NCI-H524 (cell line): ENCODE measurements around the gene RASGEF1B.
"Not testable (repeated sequence)": the region's sequence is repeated elsewhere in the genome, so short reads cannot be mapped to it uniquely, and the experiment has no call there.

ENCODE experiments used
- DNase-seq, 2 experiments: peaks; one replicate each; lab custom pipeline; 2025; lab: John Stamatoyannopoulos, UW

Gene RASGEF1B

DNA sequence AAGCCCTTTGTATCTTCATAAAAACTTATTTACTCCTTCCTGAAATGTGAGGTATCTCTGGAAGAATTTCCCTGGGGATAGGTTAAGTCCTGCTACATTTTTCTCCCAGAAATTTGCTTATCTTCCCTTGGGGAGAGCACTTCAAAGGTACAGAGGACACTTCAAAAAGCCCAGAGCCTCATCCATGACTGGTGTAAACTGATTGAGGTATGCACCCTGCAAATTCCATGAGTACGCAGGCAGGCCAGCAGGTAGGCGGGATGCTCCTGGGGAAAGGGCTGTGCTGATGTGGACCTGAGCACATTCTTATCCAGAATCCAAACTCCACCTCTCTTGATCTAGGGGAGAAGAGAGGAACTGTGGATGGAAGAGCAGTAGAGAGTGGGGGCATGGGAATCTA is 26.3 kb upstream of the RASGEF1B start:
- no peak for DNase-seq

GRCh38 chr4:81495345-81495744 is 23.6 kb upstream of the RASGEF1B start:
- no peak for DNase-seq

DNA sequence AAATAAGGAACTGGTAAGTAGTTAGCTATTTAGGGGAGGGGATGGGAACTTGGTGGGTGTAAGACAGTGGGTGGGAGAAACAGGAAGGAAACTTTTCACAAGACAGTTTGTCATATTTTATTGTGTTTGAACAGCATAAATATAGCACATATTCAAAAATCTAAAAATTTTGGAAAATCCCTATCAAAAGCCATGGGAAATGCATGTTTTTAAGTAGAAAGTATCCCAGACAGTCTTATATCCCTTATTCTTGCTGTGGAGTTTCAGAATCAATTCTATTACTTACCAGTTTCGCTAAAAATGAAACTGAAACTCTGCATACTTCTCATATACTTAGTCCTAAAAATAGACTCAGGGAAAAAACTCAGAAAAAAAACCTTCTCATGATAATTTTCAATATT is 22.3 kb upstream of the RASGEF1B start:
- DNase-seq, result no peak

- no peak for DNase-seq
Measured at GRCh38 chr4:81492606-81493230, 21.0 kb upstream of the RASGEF1B start.

DNA sequence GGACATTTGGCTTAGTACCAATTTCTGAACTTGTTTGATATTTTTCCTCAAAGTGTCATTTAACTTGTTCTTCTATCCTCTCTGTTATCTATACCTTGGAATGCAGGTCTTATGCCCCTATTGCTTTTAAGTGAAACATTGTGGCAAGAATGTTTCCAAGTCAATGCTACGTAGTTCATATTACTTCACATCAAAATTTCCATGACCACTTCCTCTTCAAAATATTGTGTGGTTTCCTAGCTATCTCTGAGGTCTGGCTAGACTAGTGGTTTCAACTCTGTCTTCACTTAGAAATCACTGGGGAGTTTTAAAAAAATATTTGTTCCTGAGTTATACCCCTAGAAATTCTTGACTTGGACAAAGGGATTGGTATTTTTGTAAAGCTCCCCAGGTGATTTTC is 20.2 kb upstream of the RASGEF1B start:
- no peak for DNase-seq

GRCh38 chr4:81490403-81491160 is 18.9 kb upstream of the RASGEF1B start:
- DNase-seq, result no peak

DNA sequence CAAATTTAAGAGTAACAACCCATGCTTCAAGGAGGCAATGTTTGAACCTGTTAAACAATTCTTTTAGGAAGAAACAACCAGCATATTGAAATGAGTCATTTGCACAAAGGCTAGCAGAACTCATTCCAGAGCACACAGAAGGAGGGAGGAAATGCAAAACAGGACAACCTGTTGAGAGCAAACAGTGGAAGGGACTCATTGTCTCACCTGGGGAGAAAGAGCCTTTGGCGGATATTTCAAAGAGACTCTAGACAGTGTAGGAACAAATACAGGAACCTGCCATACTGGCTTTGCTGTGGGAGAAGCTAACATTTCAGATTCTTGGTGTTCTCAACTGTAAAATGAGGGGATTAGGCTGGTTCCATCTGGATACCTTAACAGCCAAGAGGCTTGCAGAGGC is 14.8 kb upstream of the RASGEF1B start:
- DNase-seq, result no peak

DNA sequence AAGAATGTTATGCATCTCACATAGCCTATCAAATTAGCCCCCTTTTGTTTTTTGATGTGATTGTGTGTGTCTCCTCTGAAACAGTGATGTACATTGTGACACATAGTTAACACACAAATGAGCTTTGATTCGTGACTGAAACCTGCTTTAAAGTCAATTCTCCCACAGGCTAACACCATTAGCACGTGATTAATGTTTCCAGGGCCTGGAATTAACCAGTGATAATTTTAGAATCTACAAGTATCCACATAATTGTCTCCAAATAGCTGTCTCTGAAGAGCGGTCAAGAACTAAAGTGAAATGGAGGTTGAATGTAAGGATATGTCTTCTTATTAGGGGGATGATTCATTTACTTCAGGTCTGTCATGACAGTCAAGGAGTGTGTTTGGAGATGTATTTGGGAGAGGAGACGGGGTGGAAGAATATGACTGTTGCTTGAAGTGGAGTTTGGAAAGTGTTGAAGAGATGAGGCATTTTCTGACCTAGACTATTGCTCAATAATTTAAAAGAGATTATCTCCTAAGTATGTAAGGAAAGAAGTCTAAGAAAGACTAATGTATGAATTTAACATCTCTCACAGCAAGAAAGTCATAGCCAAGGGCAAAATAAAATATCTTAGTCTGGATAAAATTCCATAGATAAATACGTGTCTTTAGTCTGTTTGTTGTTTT is 13.7 kb upstream of the RASGEF1B start:
- no peak for DNase-seq

- no peak for DNase-seq
Measured at GRCh38 chr4:81482326-81482725, 10.6 kb upstream of the RASGEF1B start.

- DNase-seq, result no peak
Measured at GRCh38 chr4:81481151-81481550, 9.4 kb upstream of the RASGEF1B start.

- DNase-seq, result not testable (repeated sequence)
Measured at GRCh38 chr4:81479573-81479972, 7.9 kb upstream of the RASGEF1B start.

GRCh38 chr4:81473331-81474265 is 1.9 kb upstream of the RASGEF1B start:
- DNase-seq, result not testable (repeated sequence)

GRCh38 chr4:81472281-81473182 is 825 bp upstream of the RASGEF1B start:
- peak; percentile 64 to 70 for DNase-seq

- DNase-seq, result no peak
Measured at GRCh38 chr4:81471298-81471587, 464 bp downstream of the RASGEF1B start.

GRCh38 chr4:81470456-81471297 is 1.0 kb downstream of the RASGEF1B start:
- peak; percentile 26 to 61 for DNase-seq

DNA sequence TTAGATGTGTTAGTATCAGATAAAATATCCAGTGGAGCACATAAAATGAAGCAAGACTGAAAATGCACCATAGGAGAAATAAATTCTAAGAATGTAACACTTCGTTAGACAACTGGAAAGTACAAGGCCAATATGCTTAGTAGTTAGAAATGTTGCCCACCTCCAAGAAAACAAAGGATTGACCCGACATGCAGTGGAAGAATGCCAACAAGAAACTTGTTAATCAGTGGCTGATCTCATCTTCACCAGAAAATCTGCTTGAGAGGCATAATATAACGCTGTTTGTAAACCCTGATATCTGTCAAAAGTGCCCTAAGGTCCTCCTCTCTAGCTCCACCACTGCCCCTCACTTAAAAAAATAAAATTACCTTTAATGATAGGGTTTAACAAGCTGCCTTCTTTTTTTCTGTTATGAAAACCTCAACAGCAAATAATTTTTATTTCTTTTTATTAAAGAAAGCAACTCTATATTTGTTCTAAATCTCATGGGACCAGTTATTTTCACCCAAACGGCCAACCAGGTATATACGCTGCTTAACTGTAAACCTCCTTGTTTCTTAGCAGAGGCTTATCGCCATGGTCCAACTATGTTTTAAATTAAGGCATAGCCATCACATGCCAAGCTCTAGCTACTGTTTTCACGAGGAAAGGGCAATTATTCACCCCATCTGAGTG is 1.8 kb downstream of the RASGEF1B start:
- peak in 1 of 2 experiments; percentile 24 for DNase-seq

- DNase-seq, result peak in 1 of 2 experiments; percentile 49
Measured at GRCh38 chr4:81468678-81469077, 3.0 kb downstream of the RASGEF1B start.

DNA sequence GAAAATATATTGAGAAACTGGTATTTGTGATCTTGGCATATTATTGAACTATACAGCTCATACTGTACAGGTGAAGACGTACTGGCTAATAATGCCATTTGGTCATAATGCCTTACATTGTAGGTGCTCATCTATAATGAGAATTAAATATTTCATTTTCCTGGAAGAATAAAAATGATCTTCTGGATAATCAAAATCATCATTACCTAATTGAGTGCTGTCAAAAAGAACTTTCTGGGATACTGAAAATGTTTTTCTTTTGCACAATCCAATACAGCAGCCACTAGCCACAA is 4.1 kb downstream of the RASGEF1B start:
- no peak for DNase-seq

GRCh38 chr4:81466841-81467671 is 4.7 kb downstream of the RASGEF1B start:
- DNase-seq, result peak; percentile 47 to 78
